SK-N-SH treated with all-trans-retinoic acid at 6 μM for 48 hours (cell line): ENCODE measurements around the gene TOX2.

Source experiments
- ARNTL ChIP-seq: fragments of 450-650 bp; formaldehyde crosslinking; IDR thresholded peaks from 2 replicates; pipeline ENCODE4 v1.5.0; 2020; ENCODE audit warnings: low read depth, mild to moderate bottlenecking, moderate library complexity, borderline replicate concordance
- GLIS3 ChIP-seq: fragments of 250-450 bp; sonication (Bioruptor Pico); IDR thresholded peaks from 2 replicates; pipeline ENCODE4 v1.5.0; 2020; ENCODE audit warnings: mild to moderate bottlenecking, moderate library complexity
- PPARA ChIP-seq: fragments of 250-450 bp; sonication (Bioruptor Pico); IDR thresholded peaks from 2 replicates; pipeline ENCODE4 v1.5.0; 2020; ENCODE audit warnings: mild to moderate bottlenecking, borderline replicate concordance
- RARB ChIP-seq: fragments of 250-450 bp; sonication (Bioruptor Pico); IDR thresholded peaks from 2 replicates; pipeline ENCODE4 v1.8.0; 2021; ENCODE audit warnings: mild to moderate bottlenecking, moderate library complexity
- SNAI2 ChIP-seq: fragments of 250-450 bp; sonication (Bioruptor Pico); IDR thresholded peaks from 2 replicates; pipeline ENCODE4 v1.5.0; 2020; ENCODE audit warnings: mild to moderate bottlenecking, moderate library complexity
- TOX ChIP-seq: fragments of 250-450 bp; sonication (Bioruptor Pico); IDR thresholded peaks from 2 replicates; pipeline ENCODE4 v1.8.0; 2021; ENCODE audit warnings: mild to moderate bottlenecking, moderate library complexity, borderline replicate concordance
- ZC3H10 ChIP-seq: fragments of 250-450 bp; sonication (Bioruptor Pico); IDR thresholded peaks from 2 replicates; pipeline ENCODE4 v1.5.1; 2021; ENCODE audit warnings: mild to moderate bottlenecking, moderate library complexity
- ZFP3 ChIP-seq: fragments of 250-450 bp; sonication (Bioruptor Pico); IDR thresholded peaks from 2 replicates; pipeline ENCODE4 v1.5.0; 2020; ENCODE audit warnings: mild to moderate bottlenecking, moderate library complexity
- ZNF8 ChIP-seq: fragments of 450-650 bp; formaldehyde crosslinking; IDR thresholded peaks from 2 replicates; pipeline ENCODE4 v1.5.0; 2020; ENCODE audit warnings: mild to moderate bottlenecking, moderate library complexity

- TF ChIP-seq GLIS3 (no peak), RARB (no peak), TOX (CRISPR knock-in tag) (no peak), PPARA (no peak), ARNTL (CRISPR knock-in tag) (no peak), ZC3H10 (CRISPR knock-in tag) (no peak), ZFP3 (CRISPR knock-in tag) (no peak), ZNF8 (CRISPR knock-in tag) (no peak), SNAI2 (CRISPR knock-in tag) (no peak)
These were observed 5.4 kb upstream of the TOX2 start for GRCh38 chr20:43909211-43909610.
